SK-N-SH treated with all-trans-retinoic acid at 6 μM for 48 hours (cell line): ENCODE results near the gene KCNK4.
"Not testable (repeated sequence)": the region's sequence is repeated elsewhere in the genome, so short reads cannot be mapped to it uniquely, and the experiment has no call there.

Experiments used
- ATAC-seq: fragments of 200-7000 bp; cut with Tn5 transposase; 3 replicates; pipeline ENCODE4 v1.9.1; 2020; ENCODE audit warnings: mild to moderate bottlenecking, moderate library complexity
- CREB5 ChIP-seq: fragments of 250-450 bp; sonication (Bioruptor Pico); IDR thresholded peaks from 2 replicates; pipeline ENCODE4 v1.5.1; 2020; ENCODE audit warnings: low read depth, mild to moderate bottlenecking, moderate library complexity
- CSDC2 ChIP-seq: fragments of 250-450 bp; sonication (Bioruptor Pico); IDR thresholded peaks from 2 replicates; pipeline ENCODE4 v1.5.0; 2020; ENCODE audit warnings: mild to moderate bottlenecking, moderate library complexity
- ESRRG ChIP-seq: fragments of 250-450 bp; sonication (Bioruptor Pico); IDR thresholded peaks from 2 replicates; pipeline ENCODE4 v1.6.1; 2021; ENCODE audit warnings: mild to moderate bottlenecking
- GLIS3 ChIP-seq: fragments of 250-450 bp; sonication (Bioruptor Pico); IDR thresholded peaks from 2 replicates; pipeline ENCODE4 v1.5.0; 2020; ENCODE audit warnings: mild to moderate bottlenecking, moderate library complexity
- ISL1 ChIP-seq: fragments of 250-450 bp; sonication (Bioruptor Pico); IDR thresholded peaks from 2 replicates; pipeline ENCODE4 v2.1.2; 2022; ENCODE audit warnings: mild to moderate bottlenecking, moderate library complexity
- OSR1 ChIP-seq: fragments of 250-450 bp; sonication (Bioruptor Pico); IDR thresholded peaks from 2 replicates; pipeline ENCODE4 v1.8.0; 2022; ENCODE audit warnings: moderate library complexity, mild to moderate bottlenecking, inconsistent platforms
- PPARA ChIP-seq: fragments of 250-450 bp; sonication (Bioruptor Pico); IDR thresholded peaks from 2 replicates; pipeline ENCODE4 v1.5.0; 2020; ENCODE audit warnings: mild to moderate bottlenecking, borderline replicate concordance
- TSHZ2 ChIP-seq: fragments of 250-450 bp; sonication (Bioruptor Pico); IDR thresholded peaks from 2 replicates; pipeline ENCODE4 v1.5.0; 2020; ENCODE audit warnings: mild to moderate bottlenecking, moderate library complexity
- ZC3H10 ChIP-seq: fragments of 250-450 bp; sonication (Bioruptor Pico); IDR thresholded peaks from 2 replicates; pipeline ENCODE4 v1.5.1; 2021; ENCODE audit warnings: mild to moderate bottlenecking, moderate library complexity
- ZFP3 ChIP-seq: fragments of 250-450 bp; sonication (Bioruptor Pico); IDR thresholded peaks from 2 replicates; pipeline ENCODE4 v1.5.0; 2020; ENCODE audit warnings: mild to moderate bottlenecking, moderate library complexity
- ZFP30 ChIP-seq: fragments of 450-650 bp; formaldehyde crosslinking; IDR thresholded peaks from 2 replicates; pipeline ENCODE4 v1.5.0; 2022; ENCODE audit warnings: mild to moderate bottlenecking, moderate library complexity
- ZNF70 ChIP-seq: fragments of 450-650 bp; formaldehyde crosslinking; IDR thresholded peaks from 2 replicates; pipeline ENCODE4 v1.5.0; 2020; ENCODE audit warnings: mild to moderate bottlenecking, moderate library complexity
- ZNF8 ChIP-seq: fragments of 450-650 bp; formaldehyde crosslinking; IDR thresholded peaks from 2 replicates; pipeline ENCODE4 v1.5.0; 2020; ENCODE audit warnings: mild to moderate bottlenecking, moderate library complexity
- TF ChIP-seq, protein P1 (sequence below): fragments of 250-450 bp; sonication (Bioruptor Pico); IDR thresholded peaks from 2 replicates; pipeline ENCODE4 v1.8.0; 2020; ENCODE audit warnings: mild to moderate bottlenecking, moderate library complexity, borderline replicate concordance

The KCNK4 gene

GRCh38 chr11:64244966-64245365, 46.1 kb upstream of the KCNK4 start (continued):
- no peak for TF ChIP-seq CREB5 (CRISPR knock-in tag)

DNA sequence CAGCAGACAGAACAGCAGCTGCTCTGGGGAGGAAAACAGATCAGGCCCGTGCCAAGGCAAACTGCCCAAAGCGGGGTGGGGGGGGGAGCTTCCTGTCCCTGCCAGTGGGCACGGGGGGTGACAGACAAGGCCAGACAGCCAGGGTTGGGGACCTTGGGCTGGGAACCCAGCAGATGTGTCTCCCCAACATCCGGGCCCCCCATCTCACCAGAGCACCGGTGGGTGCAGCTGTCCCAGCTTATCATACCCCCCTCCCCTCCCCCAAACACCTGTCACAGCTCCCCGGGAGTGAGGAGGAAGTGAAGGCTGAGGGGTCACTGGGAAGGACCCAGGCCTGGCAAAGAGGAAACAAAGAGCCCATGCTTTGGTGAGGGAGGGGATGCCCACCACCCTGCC, 45.7 kb upstream of the KCNK4 start:
- TF ChIP-seq CSDC2 (CRISPR knock-in tag): no peak
- no peak for TF ChIP-seq ZFP3 (CRISPR knock-in tag)
- TF ChIP-seq, protein P1, sequence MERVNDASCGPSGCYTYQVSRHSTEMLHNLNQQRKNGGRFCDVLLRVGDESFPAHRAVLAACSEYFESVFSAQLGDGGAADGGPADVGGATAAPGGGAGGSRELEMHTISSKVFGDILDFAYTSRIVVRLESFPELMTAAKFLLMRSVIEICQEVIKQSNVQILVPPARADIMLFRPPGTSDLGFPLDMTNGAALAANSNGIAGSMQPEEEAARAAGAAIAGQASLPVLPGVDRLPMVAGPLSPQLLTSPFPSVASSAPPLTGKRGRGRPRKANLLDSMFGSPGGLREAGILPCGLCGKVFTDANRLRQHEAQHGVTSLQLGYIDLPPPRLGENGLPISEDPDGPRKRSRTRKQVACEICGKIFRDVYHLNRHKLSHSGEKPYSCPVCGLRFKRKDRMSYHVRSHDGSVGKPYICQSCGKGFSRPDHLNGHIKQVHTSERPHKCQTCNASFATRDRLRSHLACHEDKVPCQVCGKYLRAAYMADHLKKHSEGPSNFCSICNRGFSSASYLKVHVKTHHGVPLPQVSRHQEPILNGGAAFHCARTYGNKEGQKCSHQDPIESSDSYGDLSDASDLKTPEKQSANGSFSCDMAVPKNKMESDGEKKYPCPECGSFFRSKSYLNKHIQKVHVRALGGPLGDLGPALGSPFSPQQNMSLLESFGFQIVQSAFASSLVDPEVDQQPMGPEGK: peak; percentile 51; the same call in 1 of the 2 replicates
- TF ChIP-seq OSR1 (CRISPR knock-in tag): no peak
- no peak for ATAC-seq

- ATAC-seq: peak; percentile 1; the same call in 2 of the 3 replicates
- TF ChIP-seq ESRRG (CRISPR knock-in tag): no peak
- TF ChIP-seq PPARA: no peak
- no peak for TF ChIP-seq ZFP30
- TF ChIP-seq, protein P1: peak; percentile 7; the same call in 1 of the 2 replicates
- no peak for TF ChIP-seq OSR1 (CRISPR knock-in tag)
- peak; percentile 9; the same call in 1 of the 2 replicates for TF ChIP-seq ZNF8
- TF ChIP-seq ZC3H10 (CRISPR knock-in tag): no peak
- no peak for TF ChIP-seq TSHZ2 (CRISPR knock-in tag)
- no peak for TF ChIP-seq ZFP3 (CRISPR knock-in tag)
- TF ChIP-seq CREB5 (CRISPR knock-in tag): no peak
- TF ChIP-seq GLIS3 (CRISPR knock-in tag): no peak
- no peak for TF ChIP-seq ISL1
Measured at GRCh38 chr11:64245797-64246620, 45.1 kb upstream of the KCNK4 start.

DNA sequence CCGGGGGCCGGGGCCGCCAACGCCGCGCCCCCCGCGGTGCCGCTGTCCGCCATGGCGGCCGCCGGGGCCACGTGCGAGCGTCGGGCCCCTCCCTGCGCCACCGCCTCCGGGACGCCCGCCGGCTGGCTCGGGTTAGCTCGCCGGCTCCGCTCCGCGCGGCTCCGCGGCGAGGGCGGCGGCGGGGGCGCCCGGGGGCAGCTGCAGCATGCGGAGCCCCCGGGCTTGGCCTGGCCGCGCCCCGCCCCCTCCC, 44.6 kb upstream of the KCNK4 start:
- not testable (repeated sequence) for ATAC-seq

DNA sequence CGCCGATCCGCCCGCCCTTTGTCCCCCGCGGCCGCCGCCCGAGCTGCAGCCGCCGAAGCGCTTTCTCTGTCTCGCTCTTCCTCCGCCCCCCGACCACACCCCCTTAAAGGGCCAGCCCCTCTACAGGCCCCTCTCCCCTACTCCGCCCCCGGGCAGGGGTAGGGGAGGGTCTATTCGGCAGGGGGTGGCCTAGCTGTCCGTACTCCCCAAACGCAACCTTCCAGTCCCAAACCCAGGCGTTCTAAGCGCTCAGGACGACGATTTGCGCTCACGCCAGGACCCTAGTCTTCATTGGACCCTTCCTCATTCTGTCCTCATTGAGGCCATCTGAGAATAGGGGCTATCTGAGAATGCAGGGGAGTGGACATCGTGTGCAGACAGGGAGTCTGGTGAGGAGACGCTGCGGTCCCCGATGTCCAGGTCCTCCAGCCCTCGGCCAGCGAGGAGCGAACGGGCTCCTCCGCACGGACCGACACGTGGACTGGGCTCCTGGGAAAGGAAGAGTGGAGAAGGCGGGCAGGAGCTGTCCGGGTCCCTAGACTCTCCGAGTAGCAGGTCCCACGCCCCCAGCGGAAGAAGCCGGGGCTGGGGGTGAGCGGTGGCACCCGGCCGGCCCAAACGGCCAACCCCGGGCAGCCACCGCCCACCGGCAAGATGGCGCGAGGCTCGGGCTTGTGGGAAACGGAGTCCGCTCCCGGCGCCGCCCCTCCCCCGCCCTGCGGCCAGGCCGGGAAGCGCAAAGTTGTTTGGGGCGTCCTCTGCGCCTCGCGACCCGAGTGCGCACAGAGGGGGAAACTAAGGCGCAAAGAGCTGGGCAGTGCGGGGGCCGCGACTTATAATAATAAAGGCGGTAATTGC, 44.0 kb upstream of the KCNK4 start, which contains the start of gene PPP1R14B:
Gene PPP1R14B (minus strand): TSS at position 73 of the 858 bp plus-strand sequence. CDS start 270 bp downstream, outside the sequence.
- ATAC-seq: peak; percentile 77
- peak; percentile 11; the same call in 1 of the 2 replicates for TF ChIP-seq ZNF70
- TF ChIP-seq TSHZ2 (CRISPR knock-in tag): 0 out of 2 replicates have a peak, but pooled peaks have one; percentile 29
- no peak; the same call in 1 of the 2 replicates for TF ChIP-seq GLIS3 (CRISPR knock-in tag)
